ENCODE measurements around the gene CHD5. TPM values are rescaled to one million over a fixed set of nuclear protein-coding genes. Genes with fewer than 3 reads are reported as not detected.

The CHD5 gene
- total RNA-seq, 1 experiment from 2014 or later, result 6.1 TPM

DNA sequence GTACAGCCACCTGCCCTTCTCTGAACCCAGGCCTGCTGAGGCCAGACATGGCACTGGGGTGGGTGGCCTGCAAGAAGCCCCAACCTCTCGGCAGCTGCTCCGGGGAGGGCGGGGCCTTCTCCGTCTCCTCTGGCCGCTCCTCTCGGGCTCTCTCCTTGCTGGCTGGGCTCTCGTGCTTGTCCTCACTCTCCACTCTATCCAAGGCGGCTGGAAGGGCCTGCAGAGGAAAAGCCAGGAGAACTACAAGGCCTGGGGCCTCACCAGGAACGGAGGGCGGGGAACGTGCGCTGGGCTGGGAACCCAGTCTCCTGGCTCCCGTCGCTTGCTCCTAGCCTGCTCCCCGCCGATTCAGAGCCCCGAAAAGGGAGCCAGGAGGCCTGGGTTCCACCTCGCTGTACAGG is 59.1 kb downstream of the CHD5 start:
- CTCF ChIA-PET, result no interaction called here
- ATAC-seq, result no peak

More for the DNA sequence above, 59.1 kb downstream of the CHD5 start:
- ChIA-PET POLR2A (no interaction called here), RAD21 (ENCODE audit: low non-redundant PET in 1 of 2, low total read pairs in 2 of 2, uncharacterized antibody in 2 of 2, unreplicated experiment in 2 of 2) (no interaction called here)
- Histone ChIP-seq H3K36me3 (ENCODE audit: control insufficient read depth in 1 of 2, insufficient read depth in 2 of 2, low read length in 2 of 2) (no peaks in the 10 kb centered on the region), H3K4me3 (replicated peaks in 1 of 2; ENCODE audit: low read depth in 1 of 2, low read length in 2 of 2) (no peak overlapping the region), H2AFZ (ENCODE audit: low read depth, low read length, poor library complexity, severe bottlenecking) (no peak overlapping the region), H3K9me3 (ENCODE audit: control insufficient read depth in 1 of 2, insufficient read depth in 1 of 2, low read depth in 1 of 2, low read length in 2 of 2) (peaks cover 0 to 6% of the 10 kb centered on the region in 2 experiments; a peak in 1 of 4 replicates), H3K27me3 (ENCODE audit: insufficient read depth, low read length) (no peaks in the 10 kb centered on the region), H3K4me1 (ENCODE audit: control insufficient read depth in 1 of 2, insufficient read depth in 2 of 2, low read length in 2 of 2) (no peaks in the 10 kb centered on the region), H3K27ac (ENCODE audit: low read depth, low read length) (no peak overlapping the region), H3K79me2 (ENCODE audit: insufficient read depth, low read length) (no peaks in the 10 kb centered on the region), H3K9ac (ENCODE audit: low read length) (no peak overlapping the region), H4K20me1 (ENCODE audit: insufficient read depth) (no peaks in the 10 kb centered on the region), H3K9me2 (ENCODE audit: insufficient read depth) (no peaks in the 10 kb centered on the region), H3K4me2 (ENCODE audit: low read length) (no peak overlapping the region)
- BruUV-seq (replicated peaks), result no TSS peak
- no peak for DNase-seq (ENCODE audit: low read depth, low spot score)
- intact Hi-C loops (cut with micrococcal nuclease), result no loop called here
- TF ChIP-seq, protein P1, sequence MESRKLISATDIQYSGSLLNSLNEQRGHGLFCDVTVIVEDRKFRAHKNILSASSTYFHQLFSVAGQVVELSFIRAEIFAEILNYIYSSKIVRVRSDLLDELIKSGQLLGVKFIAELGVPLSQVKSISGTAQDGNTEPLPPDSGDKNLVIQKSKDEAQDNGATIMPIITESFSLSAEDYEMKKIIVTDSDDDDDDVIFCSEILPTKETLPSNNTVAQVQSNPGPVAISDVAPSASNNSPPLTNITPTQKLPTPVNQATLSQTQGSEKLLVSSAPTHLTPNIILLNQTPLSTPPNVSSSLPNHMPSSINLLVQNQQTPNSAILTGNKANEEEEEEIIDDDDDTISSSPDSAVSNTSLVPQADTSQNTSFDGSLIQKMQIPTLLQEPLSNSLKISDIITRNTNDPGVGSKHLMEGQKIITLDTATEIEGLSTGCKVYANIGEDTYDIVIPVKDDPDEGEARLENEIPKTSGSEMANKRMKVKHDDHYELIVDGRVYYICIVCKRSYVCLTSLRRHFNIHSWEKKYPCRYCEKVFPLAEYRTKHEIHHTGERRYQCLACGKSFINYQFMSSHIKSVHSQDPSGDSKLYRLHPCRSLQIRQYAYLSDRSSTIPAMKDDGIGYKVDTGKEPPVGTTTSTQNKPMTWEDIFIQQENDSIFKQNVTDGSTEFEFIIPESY (IDR thresholded peaks at IDR 0.05; ENCODE audit: extremely low read depth, insufficient replicate concordance, low read length), result no peak
- TF ChIP-seq, protein P2, sequence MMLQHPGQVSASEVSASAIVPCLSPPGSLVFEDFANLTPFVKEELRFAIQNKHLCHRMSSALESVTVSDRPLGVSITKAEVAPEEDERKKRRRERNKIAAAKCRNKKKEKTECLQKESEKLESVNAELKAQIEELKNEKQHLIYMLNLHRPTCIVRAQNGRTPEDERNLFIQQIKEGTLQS (IDR thresholded peaks at IDR 0.05), result no peak
- no peak for TF ChIP-seq SP1 (IDR thresholded peaks at IDR 0.05; ENCODE audit: low read depth)
- TF ChIP-seq CBX3 (IDR thresholded peaks at IDR 0.05; ENCODE audit: low read depth), result no peak
- no peak for TF ChIP-seq ZFX (IDR thresholded peaks at IDR 0.05)
- TF ChIP-seq RAD21 (IDR thresholded peaks at IDR 0.05; ENCODE audit: low read depth), result no peak
- TF ChIP-seq POLR2AphosphoS5 (IDR thresholded peaks at IDR 0.05; ENCODE audit: low read depth, low read length), result no peak
- TF ChIP-seq CEBPB (IDR thresholded peaks at IDR 0.05; ENCODE audit: low read depth), result no peak
- no peak for TF ChIP-seq POLR2A (IDR thresholded peaks at IDR 0.05; ENCODE audit: borderline replicate concordance, extremely low read depth, insufficient read depth, insufficient read length)
- TF ChIP-seq CTCF (IDR thresholded peaks at IDR 0.05 in 2 of 3, conservative IDR thresholded peaks at IDR 0.05 in 1 of 3; ENCODE audit: borderline replicate concordance in 1 of 3, insufficient read depth in 1 of 3, low read depth in 2 of 3, low read length in 2 of 3), result no peak
- no peak for TF ChIP-seq YY1 (IDR thresholded peaks at IDR 0.05; ENCODE audit: extremely low read depth, insufficient replicate concordance, low read depth, low read length)
- TF ChIP-seq TCF7L2 (IDR thresholded peaks at IDR 0.05; ENCODE audit: borderline replicate concordance, extremely low read depth, insufficient read depth, insufficient read length), result no peak
- TF ChIP-seq EGR1 (IDR thresholded peaks at IDR 0.05; ENCODE audit: low read depth), result no peak
- no peak for TF ChIP-seq EZH2 (IDR thresholded peaks at IDR 0.05)
- TF ChIP-seq SIN3A (IDR thresholded peaks at IDR 0.05; ENCODE audit: low read depth), result no peak
- no peak for TF ChIP-seq EZH2phosphoT487 (IDR thresholded peaks at IDR 0.05; ENCODE audit: borderline replicate concordance)
- no peak for TF ChIP-seq FOSL1 (IDR thresholded peaks at IDR 0.05; ENCODE audit: low read depth)
- TF ChIP-seq SRF (IDR thresholded peaks at IDR 0.05; ENCODE audit: low read depth), result no peak
- TF ChIP-seq ZNF274 (IDR thresholded peaks at IDR 0.05; ENCODE audit: low read depth, low read length), result no peak
- no peak for TF ChIP-seq JUND (IDR thresholded peaks at IDR 0.05)
